Activated naive CD8-positive, alpha-beta T cell treated with anti-CD3 and anti-CD28 coated beads, Interleukin-2, amount 50 U/mL, for 16 hours (primary cell): ENCODE results near the gene PLXNA2.

Source experiments
- DNase-seq: peaks from one replicate; pipeline ENCODE4 v3.0.0-alpha.2; 2020; ENCODE audit warnings: low read depth, low spot score

The PLXNA2 gene

GRCh38 chr1:208203848-208204609, 40.2 kb downstream of the PLXNA2 start:
- no peak for DNase-seq

- DNase-seq, result no peak
These were observed 40.9 kb downstream of the PLXNA2 start for GRCh38 chr1:208203127-208203847.

DNA sequence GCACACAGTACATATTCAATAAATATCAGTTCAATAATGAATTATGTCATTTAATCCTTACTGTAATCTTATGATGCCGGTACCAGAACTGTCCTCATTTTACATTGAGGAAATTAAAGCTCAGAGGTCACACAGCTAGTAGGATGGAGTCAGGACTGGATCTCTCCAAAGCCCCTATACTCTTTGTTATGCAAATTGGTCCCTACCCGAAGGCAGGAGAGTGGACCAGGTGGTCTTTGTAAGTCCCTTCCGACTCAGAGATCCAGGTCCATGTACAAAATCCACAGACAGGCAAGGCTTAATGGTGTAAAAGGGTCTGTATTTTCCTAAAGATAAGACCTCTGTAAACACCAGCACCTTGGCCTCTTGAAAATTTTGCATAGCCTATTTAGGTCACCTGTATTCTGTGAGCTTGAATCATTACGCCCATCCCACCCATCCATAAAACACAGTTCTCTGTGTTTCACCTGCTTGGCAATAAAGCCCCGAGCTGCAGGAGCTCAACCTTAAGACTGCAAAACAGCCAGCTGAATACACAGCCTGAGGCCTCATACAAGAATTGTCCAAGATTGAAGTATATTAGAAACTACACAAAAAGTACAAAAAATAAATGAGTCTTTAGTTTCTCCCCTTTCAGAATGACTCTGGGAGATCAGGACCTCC, 41.7 kb downstream of the PLXNA2 start:
- DNase-seq, result no peak

DNA sequence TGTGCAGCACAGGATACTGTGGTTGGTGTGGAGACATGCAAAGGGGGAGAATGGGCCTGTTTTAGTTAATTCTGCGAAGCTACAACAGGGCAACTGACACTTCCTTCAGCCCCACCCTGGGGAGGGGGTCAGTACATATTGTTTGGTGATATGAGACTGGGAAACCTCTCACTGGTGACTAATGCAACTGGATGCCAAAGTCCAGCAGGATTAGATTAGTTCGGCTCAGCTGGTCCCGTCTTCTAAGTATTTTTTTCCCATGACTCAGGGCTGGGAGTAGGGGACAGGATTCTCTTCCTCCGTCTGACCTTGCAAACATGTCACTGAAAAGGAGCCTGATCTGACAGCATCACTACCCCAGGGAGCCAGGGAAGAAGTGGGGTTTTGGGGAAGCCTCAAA, 43.0 kb downstream of the PLXNA2 start:
- no peak for DNase-seq

GRCh38 chr1:208200116-208200515, 44.1 kb downstream of the PLXNA2 start:
- no peak for DNase-seq

- no peak for DNase-seq
These were observed 45.9 kb downstream of the PLXNA2 start for GRCh38 chr1:208198236-208198635.

- DNase-seq, result no peak
These were observed 49.2 kb downstream of the PLXNA2 start for GRCh38 chr1:208194944-208195343.

- DNase-seq, result no peak
These were observed 51.2 kb downstream of the PLXNA2 start for GRCh38 chr1:208192995-208193394.

DNA sequence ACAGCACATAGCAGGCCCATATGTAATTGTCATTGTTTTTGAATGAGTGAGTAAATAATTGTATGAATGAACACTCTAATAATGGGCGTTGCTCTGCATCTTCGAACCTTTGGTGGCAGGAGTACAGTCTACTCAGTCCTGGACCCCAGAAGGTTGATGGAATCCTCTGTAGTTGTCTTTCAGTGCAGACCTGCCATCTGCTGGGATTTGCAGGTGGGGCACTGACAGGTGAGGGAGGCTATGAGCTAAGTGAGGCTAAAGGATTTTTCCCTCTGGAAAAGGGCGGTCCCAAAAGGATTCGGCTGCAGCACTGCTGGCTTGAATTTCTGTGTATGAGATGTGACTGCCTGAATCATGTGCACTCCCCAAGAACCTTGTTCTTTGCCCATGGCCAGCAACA, 53.4 kb downstream of the PLXNA2 start:
- DNase-seq, result no peak

DNA sequence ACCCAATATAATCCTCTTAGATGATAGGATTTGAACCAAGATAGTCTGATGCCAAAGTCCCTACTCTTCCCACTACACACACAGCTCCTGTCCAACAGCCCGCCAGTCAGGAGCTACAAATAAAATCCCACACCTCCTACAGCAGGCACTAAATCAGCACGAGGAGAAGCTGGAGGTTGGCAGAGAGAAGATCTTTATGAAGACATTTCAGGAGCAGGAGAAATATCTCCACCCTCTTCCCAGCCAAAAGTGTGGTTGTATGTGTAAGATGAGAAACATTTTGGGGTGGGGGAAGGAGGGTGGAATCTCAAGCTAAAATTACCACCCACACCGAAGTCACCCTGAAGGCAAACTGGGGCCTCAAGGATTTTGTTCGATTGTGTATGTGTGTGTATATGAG, 54.5 kb downstream of the PLXNA2 start:
- no peak for DNase-seq

DNA sequence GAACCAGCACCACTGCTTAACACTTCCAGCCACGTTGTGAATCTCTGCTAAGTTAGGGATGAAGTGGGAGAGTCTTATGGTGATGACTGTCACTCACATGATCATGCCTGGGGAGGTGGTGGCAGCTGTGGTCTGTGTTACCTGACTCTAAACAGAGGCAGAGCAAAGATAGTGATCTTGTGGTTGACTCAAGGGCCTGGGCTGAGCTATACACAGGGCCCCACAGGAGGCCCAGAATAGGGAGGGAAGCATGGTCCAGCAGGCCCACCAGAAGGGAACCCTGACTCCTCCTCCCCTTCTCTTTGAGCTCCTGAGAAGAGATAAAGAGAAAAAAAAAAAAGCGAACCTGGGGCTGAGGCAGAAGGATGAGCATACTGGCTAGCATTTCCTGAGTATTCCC, 55.0 kb downstream of the PLXNA2 start:
- no peak for DNase-seq

GRCh38 chr1:208188607-208189006, 55.6 kb downstream of the PLXNA2 start:
- no peak for DNase-seq

- DNase-seq, result no peak
These were observed 56.6 kb downstream of the PLXNA2 start for GRCh38 chr1:208187499-208188041.

DNA sequence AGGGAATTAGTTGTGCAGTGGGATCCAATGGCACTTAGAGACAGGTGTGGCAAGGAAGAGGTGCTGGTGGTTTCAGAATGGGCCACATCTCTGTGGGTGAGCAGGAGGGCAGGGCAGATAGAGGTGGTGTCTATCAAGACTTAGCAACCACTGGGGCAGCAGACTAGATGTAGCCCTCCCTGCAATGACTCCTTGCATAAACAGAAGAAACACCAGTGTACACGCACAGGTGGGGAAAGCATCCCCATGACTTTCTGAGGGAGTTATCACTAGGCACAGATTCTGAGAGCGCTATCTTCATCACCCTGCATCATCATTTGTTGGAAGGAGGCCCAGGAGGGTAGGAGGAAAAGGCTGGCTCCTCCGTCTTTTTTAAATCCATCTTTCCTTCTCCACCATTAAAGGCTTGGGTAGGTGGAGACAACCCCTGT, 58.4 kb downstream of the PLXNA2 start:
- no peak for DNase-seq

DNA sequence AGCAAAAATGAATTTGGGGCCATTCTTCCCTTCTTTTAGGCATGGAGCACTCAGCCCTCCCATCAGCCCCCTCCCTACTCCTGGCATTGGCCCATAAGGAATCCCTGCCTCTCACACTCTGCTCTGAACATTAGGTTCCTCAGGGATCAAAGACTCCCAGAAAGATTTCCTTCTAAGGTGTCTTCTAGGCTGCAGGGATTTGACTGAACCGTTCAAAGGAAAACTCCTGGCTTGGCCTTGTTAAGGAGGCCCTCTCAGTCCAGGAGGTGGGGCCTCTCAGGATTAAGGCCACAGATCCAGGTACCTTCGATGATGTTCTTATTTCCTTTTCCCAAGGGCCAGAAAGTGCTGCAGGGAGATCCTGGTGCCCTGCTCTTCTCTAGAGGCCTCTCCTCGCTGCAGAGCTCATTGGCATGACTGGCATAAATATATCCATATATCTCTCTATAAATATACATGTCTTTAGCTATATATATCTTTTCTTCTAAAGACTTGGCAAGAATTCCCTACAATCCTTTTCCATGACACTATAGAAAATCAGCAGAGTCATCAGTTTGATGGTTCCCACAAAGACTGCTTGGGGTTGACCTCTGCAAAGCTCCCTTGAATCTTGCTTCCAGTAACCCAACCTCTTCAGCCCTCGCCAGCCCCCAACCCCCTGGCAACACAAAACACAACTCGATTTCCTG, 59.1 kb downstream of the PLXNA2 start:
- no peak for DNase-seq

- DNase-seq, result no peak
These were observed 59.9 kb downstream of the PLXNA2 start for GRCh38 chr1:208183977-208184911.

DNA sequence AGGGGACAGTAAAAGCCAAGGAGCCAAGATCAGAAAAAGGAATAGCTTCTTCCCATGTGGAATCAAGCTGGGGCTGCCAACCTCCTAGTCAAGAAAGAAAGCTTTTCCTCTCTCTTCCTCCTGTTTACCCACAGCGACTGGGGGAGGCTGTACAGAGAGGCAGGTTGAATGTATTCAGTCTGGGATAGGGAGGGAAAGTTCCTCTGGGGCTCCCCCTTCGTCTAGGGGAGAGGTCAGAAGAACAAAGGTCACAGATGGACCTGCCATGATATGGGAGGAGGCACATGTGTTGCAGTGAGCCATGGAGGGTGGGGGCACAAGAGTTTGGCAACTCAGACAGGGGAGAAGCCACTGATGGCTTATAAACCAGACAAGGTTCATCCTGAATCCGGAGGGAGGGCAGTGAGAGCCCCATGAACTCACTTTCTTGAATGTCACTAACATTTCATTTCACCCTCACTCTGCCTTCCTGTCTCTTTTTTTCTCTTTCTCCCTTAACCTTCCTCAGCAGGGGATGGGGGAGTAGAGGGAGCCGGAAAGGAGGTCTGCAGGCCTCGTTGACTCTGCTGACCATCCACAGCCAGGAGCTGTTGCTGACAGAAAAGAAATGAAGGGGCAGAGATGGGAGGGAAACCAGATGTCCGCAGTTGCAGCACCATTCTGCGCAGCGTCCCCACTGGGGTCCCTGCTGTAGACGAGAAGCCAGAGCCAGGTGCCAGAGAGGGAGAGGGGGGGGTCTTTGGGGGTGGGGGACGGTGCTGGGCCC, 61.1 kb downstream of the PLXNA2 start:
- no peak for DNase-seq

DNA sequence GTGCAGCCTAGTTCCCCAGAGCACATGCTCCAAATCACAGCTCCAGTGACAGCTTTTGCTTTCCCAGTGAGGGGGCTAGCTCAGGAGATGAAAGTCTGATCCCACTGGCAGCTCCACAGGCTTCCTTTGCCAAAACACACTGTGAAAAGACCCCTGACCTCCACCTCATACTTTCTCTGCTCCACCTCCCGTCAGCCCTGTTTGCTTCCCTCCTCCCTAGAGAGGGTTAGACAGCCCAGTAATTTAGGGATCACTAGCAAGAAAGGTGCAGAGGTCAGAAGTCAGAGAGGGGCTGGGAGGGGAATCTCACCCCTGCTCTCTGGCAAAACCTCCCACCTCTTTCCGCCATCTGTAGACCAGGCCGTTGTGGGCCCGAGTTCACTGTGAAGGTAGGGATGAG, 62.8 kb downstream of the PLXNA2 start:
- no peak for DNase-seq

DNA sequence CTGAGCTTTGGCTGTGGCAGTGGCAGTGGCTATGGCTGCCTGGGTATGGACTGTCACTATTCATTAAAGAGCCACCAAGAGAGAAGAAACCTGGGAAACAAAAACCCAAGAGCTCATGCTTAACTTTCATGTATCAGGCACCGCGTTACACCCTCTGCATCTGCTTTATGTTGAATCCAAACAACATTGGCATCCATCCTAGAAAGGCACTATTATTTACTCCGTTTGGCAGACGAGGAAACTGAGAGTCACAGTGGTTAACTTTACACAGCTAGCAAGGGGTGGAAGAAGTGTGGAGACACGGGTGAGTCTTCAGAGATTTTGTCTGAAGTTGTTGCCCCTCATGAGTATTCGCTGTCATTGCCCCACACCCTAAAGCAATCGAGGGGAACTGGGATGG, 63.8 kb downstream of the PLXNA2 start:
- DNase-seq, result no peak

GRCh38 chr1:208179961-208180409, 64.2 kb downstream of the PLXNA2 start:
- no peak for DNase-seq
